ENCODE results near the gene SEPTIN7. TPM values are rescaled to one million over a fixed set of nuclear protein-coding genes. Genes with fewer than 3 reads are reported as not detected.

Gene SEPTIN7
- total RNA-seq, 2 experiments from 2014 or later = 175 to 270 TPM

DNA sequence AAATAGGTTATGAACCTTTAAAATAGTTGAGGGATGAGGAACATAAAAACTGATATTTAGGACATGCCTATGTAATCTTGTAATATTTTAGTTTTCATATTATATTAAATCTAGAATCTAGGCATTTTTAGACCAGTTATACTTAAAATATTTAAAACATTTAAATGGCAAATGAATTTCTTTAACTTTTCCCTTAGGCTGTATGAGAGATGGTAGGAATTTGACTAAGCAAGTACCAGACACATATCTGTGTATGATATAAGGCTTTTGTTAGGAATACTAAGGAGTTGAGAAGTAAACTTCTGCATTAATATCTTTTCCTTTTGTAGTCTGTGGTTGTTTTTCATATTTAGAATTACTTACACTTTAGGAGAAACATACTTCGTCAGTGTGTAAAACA is 25.1 kb downstream of the SEPTIN7 start:
- DNase-seq (ENCODE audit: low spot score) = no peak
- peaks cover 8% of the 10 kb centered on the region for H3K9me3 ChIP-seq (ENCODE audit: low read length)
- no peaks in the 10 kb centered on the region; the same call in 1 of the 2 replicates for H3K9me2 ChIP-seq (ENCODE audit: insufficient read depth, low read length)
- H4K20me1 ChIP-seq (ENCODE audit: insufficient read depth, low read length) = peaks cover 34% of the 10 kb centered on the region
- H3K27ac ChIP-seq (ENCODE audit: low read depth, low read length, poor library complexity, severe bottlenecking) = no peak overlapping the region
- BruUV-seq (replicated peaks) = no TSS peak
- peaks cover 100% of the 10 kb centered on the region for H3K79me2 ChIP-seq (ENCODE audit: insufficient read depth, low read depth, low read length)
- ChIA-PET POLR2A (interaction anchor here (0.9 to 1.5 kb wide), 3 partner anchors 8 to 31 kb away, joined by 3 to 4 read pairs (median 3); no protein-coding TSS in a partner anchor), CTCF (ENCODE audit: unreplicated experiment) (no interaction called here)
- no peak overlapping the region for H2AFZ ChIP-seq (ENCODE audit: low read length)
- no peak for TF ChIP-seq EZH2phosphoT487 (IDR thresholded peaks at IDR 0.05; ENCODE audit: borderline replicate concordance, low read depth, low read length)
- TF ChIP-seq, protein P1, sequence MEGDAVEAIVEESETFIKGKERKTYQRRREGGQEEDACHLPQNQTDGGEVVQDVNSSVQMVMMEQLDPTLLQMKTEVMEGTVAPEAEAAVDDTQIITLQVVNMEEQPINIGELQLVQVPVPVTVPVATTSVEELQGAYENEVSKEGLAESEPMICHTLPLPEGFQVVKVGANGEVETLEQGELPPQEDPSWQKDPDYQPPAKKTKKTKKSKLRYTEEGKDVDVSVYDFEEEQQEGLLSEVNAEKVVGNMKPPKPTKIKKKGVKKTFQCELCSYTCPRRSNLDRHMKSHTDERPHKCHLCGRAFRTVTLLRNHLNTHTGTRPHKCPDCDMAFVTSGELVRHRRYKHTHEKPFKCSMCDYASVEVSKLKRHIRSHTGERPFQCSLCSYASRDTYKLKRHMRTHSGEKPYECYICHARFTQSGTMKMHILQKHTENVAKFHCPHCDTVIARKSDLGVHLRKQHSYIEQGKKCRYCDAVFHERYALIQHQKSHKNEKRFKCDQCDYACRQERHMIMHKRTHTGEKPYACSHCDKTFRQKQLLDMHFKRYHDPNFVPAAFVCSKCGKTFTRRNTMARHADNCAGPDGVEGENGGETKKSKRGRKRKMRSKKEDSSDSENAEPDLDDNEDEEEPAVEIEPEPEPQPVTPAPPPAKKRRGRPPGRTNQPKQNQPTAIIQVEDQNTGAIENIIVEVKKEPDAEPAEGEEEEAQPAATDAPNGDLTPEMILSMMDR (conservative IDR thresholded peaks at IDR 0.05; ENCODE audit: low read length) = no peak
- no peak overlapping the region for H3K4me3 ChIP-seq (ENCODE audit: low read depth, low read length, poor library complexity, severe bottlenecking)
- intact Hi-C loops (cut with micrococcal nuclease; ENCODE audit: unreplicated experiment) = no loop called here
- peaks cover 39% of the 10 kb centered on the region for H3K36me3 ChIP-seq (ENCODE audit: insufficient read depth, low read length)
- H3K4me1 ChIP-seq (ENCODE audit: insufficient read depth, low read length, poor library complexity, severe bottlenecking) = peaks cover 8% of the 10 kb centered on the region
- H3K4me2 ChIP-seq (ENCODE audit: low read length) = no peak overlapping the region

DNA sequence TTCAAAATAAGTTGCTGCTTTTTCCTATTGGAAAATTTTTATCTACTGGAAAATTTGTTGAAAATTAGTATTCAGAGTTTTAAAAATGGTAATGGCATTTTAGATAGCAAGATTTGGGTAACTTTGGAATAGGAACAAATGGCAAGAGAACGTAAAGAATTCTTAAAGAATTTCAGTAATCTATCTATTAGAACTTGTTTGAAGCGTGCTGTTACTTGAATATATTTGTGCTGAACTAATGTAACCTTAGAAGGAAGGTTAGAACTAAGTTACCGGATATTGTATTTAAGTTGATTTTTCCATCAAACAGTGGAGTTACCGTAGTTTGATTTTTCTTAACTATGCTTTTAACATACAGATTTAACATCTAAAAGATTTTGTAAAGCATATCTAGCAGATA is 25.9 kb downstream of the SEPTIN7 start:
- no peak overlapping the region for H3K27ac ChIP-seq (ENCODE audit: low read depth, low read length, poor library complexity, severe bottlenecking)
- H3K9me2 ChIP-seq (ENCODE audit: insufficient read depth, low read length) = no peaks in the 10 kb centered on the region; the same call in 1 of the 2 replicates
- no peak for DNase-seq (ENCODE audit: low spot score)
- ChIA-PET POLR2A (no interaction called here), CTCF (ENCODE audit: unreplicated experiment) (no interaction called here)
- H4K20me1 ChIP-seq (ENCODE audit: insufficient read depth, low read length) = peaks cover 39% of the 10 kb centered on the region
- intact Hi-C loops (cut with micrococcal nuclease; ENCODE audit: unreplicated experiment) = no loop called here
- H3K79me2 ChIP-seq (ENCODE audit: insufficient read depth, low read depth, low read length) = peaks cover 100% of the 10 kb centered on the region
- peaks cover 8% of the 10 kb centered on the region for H3K4me1 ChIP-seq (ENCODE audit: insufficient read depth, low read length, poor library complexity, severe bottlenecking)
- no peak overlapping the region for H3K4me3 ChIP-seq (ENCODE audit: low read depth, low read length, poor library complexity, severe bottlenecking)
- TF ChIP-seq EZH2phosphoT487 (IDR thresholded peaks at IDR 0.05; ENCODE audit: borderline replicate concordance, low read depth, low read length) = no peak
- TF ChIP-seq, protein P1 (conservative IDR thresholded peaks at IDR 0.05; ENCODE audit: low read length) = no peak
- H2AFZ ChIP-seq (ENCODE audit: low read length) = no peak overlapping the region
- no peaks in the 10 kb centered on the region; the same call in 1 of the 2 replicates for H3K9me3 ChIP-seq (ENCODE audit: low read length)
- BruUV-seq (replicated peaks) = no TSS peak
- no peak overlapping the region for H3K4me2 ChIP-seq (ENCODE audit: low read length)
- H3K36me3 ChIP-seq (ENCODE audit: insufficient read depth, low read length) = peaks cover 39% of the 10 kb centered on the region

DNA sequence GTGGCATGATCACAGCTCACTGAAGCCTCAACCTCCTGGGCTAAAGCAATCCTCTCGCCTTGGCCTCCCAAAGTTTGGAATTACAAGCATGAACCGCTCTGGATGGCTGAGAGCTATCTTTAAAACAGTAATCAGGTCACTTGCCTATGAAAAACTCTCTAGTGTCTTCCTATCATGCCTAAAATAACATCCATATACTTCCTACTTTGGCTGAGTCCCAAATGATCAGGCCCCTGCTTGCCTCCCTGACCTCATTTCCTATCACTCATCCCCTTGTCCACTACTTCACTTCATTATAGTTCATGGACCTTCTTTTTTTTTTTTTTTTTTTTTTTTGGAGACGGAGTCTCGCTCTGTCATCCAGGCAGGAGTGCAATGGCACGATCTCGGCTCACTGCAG is 28.0 kb downstream of the SEPTIN7 start:
- DNase-seq (ENCODE audit: low spot score) = no peak
- no peak overlapping the region for H2AFZ ChIP-seq (ENCODE audit: low read length)
- H3K9me3 ChIP-seq (ENCODE audit: low read length) = no peaks in the 10 kb centered on the region
- TF ChIP-seq, protein P1 (conservative IDR thresholded peaks at IDR 0.05; ENCODE audit: low read length) = no peak
- no peak for TF ChIP-seq EZH2phosphoT487 (IDR thresholded peaks at IDR 0.05; ENCODE audit: borderline replicate concordance, low read depth, low read length)
- H3K36me3 ChIP-seq (ENCODE audit: insufficient read depth, low read length) = peaks cover 45% of the 10 kb centered on the region
- no peaks in the 10 kb centered on the region; the same call in 1 of the 2 replicates for H3K9me2 ChIP-seq (ENCODE audit: insufficient read depth, low read length)
- peaks cover 48% of the 10 kb centered on the region for H4K20me1 ChIP-seq (ENCODE audit: insufficient read depth, low read length)
- H3K27ac ChIP-seq (ENCODE audit: low read depth, low read length, poor library complexity, severe bottlenecking) = no peak overlapping the region
- peaks cover 8% of the 10 kb centered on the region for H3K4me1 ChIP-seq (ENCODE audit: insufficient read depth, low read length, poor library complexity, severe bottlenecking)
- H3K79me2 ChIP-seq (ENCODE audit: insufficient read depth, low read depth, low read length) = peaks cover 100% of the 10 kb centered on the region
- H3K4me3 ChIP-seq (ENCODE audit: low read depth, low read length, poor library complexity, severe bottlenecking) = no peak overlapping the region
- no peak overlapping the region for H3K4me2 ChIP-seq (ENCODE audit: low read length)
- intact Hi-C loops (cut with micrococcal nuclease; ENCODE audit: unreplicated experiment) = no loop called here
- ChIA-PET CTCF (ENCODE audit: unreplicated experiment) (no interaction called here), POLR2A (interaction anchor here (1.3 kb wide), 1 partner anchor 23 kb away, joined by 3 read pairs; no protein-coding TSS in a partner anchor)
- no TSS peak for BruUV-seq (replicated peaks)
